Muscle of back (tissue), 11 donors: ENCODE measurements around the gene PRKCE. TPM values are rescaled to one million over a fixed set of nuclear protein-coding genes. Genes with fewer than 3 reads are reported as not detected.
A peak's percentile ranks its signal among the peaks of the same experiment; 100 is the strongest.

Experiments used
- DNase-seq, 3 donors: peaks; one replicate each; pipeline versions ENCODE4 v3.0.0 to v3.0.0-alpha.2; 2013
- polyA plus RNA-seq, 10 donors: library from polyadenylated mRNA; unstranded; fragments of 120-200 nt; gene quantifications; one replicate each; pipeline ENCODE4 v1.2.1, GENCODE V29; 2013; ENCODE audit not compliant: insufficient read length in 10 of 10

Gene PRKCE
- polyA plus RNA-seq, 10 donors: 4.6 to 7.8 (median 6.1) TPM

GRCh38 chr2:46010925-46011490, 359.5 kb downstream of the PRKCE start:
- DNase-seq: peak; percentile 31 to 55 (median 32)

- no peak for DNase-seq
Observed at GRCh38 chr2:46012618-46013240, 361.3 kb downstream of the PRKCE start.

GRCh38 chr2:46013726-46014125, 362.3 kb downstream of the PRKCE start:
- DNase-seq: no peak

- peak; percentile 16 to 44 (median 36) for DNase-seq
Observed at GRCh38 chr2:46014911-46015654, 363.6 kb downstream of the PRKCE start.

- no peak for DNase-seq
Observed at GRCh38 chr2:46015671-46016070, 364.2 kb downstream of the PRKCE start.

- DNase-seq: no peak
Observed at GRCh38 chr2:46016091-46016490, 364.6 kb downstream of the PRKCE start.

- DNase-seq: no peak
Observed at GRCh38 chr2:46018773-46019591, 367.5 kb downstream of the PRKCE start.

GRCh38 chr2:46020416-46020815, 368.9 kb downstream of the PRKCE start:
- DNase-seq: no peak

- no peak for DNase-seq
Observed at GRCh38 chr2:46023165-46023854, 371.8 kb downstream of the PRKCE start.

- DNase-seq: no peak
Observed at GRCh38 chr2:46024146-46024779, 372.8 kb downstream of the PRKCE start.

GRCh38 chr2:46025081-46025480, 373.6 kb downstream of the PRKCE start:
- no peak for DNase-seq

- no peak for DNase-seq
Observed at GRCh38 chr2:46025676-46026075, 374.2 kb downstream of the PRKCE start.

GRCh38 chr2:46026431-46026830, 375.0 kb downstream of the PRKCE start:
- DNase-seq: no peak

GRCh38 chr2:46029332-46029811, 377.9 kb downstream of the PRKCE start:
- DNase-seq: peak in 2 of 3 donors; percentile 21 to 28

- DNase-seq: no peak
Observed at GRCh38 chr2:46030330-46030729, 378.9 kb downstream of the PRKCE start.

- no peak for DNase-seq
Observed at GRCh38 chr2:46032161-46032813, 380.8 kb downstream of the PRKCE start.

- no peak for DNase-seq
Observed at GRCh38 chr2:46032996-46033395, 381.5 kb downstream of the PRKCE start.

- DNase-seq: no peak
Observed at GRCh38 chr2:46034535-46034934, 383.1 kb downstream of the PRKCE start.

- DNase-seq: peak in 1 of 3 donors; percentile 87
Observed at GRCh38 chr2:46036929-46037328, 385.5 kb downstream of the PRKCE start.

- DNase-seq: no peak
Observed at GRCh38 chr2:46039543-46040303, 388.2 kb downstream of the PRKCE start.
